NCI-H2227 treated with DMSO at 0.1 percent for 48 hours (cell line): ENCODE measurements around the gene DDX47.

Experiments used
- DNase-seq: peaks from one replicate; lab custom pipeline; 2025; lab: John Stamatoyannopoulos, UW

Gene DDX47

DNA sequence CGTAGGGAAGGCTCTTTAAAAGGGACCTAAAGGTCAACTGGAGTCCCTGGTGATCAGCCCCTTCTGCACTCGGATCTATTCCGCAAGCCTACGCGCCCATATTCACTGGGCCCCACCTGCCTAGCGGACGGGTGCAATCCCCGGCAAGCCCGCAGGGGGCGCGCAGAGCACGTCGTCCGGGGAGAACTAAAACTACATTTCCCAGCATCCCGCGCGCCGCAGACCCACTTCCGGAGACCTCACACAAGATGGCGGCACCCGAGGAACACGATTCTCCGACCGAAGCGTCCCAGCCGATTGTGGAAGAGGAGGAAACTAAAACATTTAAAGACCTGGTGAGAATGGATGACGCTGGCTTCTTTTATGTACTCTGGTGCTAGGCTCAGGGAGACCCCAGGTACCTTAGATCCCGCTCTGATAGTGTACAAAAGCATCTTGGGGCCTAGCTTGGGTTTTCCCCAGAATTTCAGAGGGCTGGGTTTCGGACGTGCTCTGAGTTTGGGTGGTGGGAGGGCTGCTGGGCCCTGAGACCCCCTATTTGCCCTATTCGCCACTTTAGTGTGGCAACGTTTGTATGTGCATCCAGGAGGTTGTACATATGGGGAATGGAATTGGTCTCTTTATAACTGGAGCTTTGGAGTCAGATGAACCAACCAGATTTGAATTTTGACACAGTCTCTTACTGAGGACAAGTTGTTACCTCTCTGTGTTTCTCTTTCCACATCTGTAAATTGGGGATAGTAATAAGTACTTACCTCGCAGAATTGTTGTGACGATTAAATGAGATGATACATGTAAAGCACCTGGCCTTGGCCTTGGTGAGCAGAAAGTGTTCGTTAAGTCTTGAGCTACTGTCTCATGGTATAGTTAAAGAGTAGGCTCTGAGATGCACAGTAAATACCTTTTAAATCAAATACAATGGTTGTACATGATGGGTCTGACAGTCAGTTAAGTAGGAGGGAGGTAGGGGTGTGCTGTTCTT is at the start of gene DDX47:
Gene DDX47 (plus strand): TSS at position 227 of the 982 bp plus-strand sequence. CDS start 22 bp downstream, at position 249.
- peak; percentile 82 for DNase-seq

- no peak for DNase-seq
Observed at GRCh38 chr12:12764824-12765223, 48.3 kb upstream of the DDX47 start.

DNA sequence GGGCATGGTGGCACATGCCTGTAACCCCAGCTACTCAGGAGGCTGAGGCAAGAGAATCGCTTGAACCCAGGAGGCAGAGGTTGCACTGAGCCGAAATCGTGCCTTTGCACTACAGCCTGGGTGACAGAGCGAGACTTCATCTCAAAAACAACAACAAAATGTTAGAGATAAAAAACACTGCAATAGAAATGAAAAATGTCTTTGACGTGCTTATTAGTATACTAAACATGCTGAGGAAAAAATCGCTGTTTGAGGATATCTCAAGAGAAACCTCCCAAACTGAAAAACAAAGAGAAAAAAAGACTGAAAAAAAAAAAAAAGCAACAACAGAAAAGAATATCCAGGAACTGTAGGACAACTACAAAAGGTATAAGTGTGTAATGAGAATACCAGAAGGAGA is 42.9 kb upstream of the DDX47 start:
- DNase-seq: no peak

- DNase-seq: no peak
Observed at GRCh38 chr12:12774791-12775190, 38.4 kb upstream of the DDX47 start.

DNA sequence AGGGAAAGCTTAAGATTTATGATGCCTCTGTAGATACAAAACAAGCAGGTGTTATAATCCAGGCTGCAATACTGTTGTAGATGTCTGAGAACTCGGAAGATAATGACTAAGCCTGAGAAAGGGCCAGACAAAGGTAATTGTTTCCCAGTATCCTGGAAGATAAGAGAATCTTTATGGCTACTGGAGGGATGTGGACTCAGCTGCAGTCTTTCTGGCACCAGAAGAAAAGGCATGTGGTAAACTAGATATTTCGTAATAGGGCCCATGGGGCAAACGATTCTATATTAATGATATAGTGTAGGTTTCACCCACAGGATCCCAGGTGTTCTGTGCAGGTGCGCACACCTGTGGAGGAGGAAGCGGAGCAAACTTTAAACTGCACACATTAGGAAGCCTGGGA is 36.9 kb upstream of the DDX47 start:
- DNase-seq: no peak

- no peak for DNase-seq
Observed at GRCh38 chr12:12777092-12777491, 36.1 kb upstream of the DDX47 start.

GRCh38 chr12:12779007-12779406 is 34.1 kb upstream of the DDX47 start:
- DNase-seq: no peak

DNA sequence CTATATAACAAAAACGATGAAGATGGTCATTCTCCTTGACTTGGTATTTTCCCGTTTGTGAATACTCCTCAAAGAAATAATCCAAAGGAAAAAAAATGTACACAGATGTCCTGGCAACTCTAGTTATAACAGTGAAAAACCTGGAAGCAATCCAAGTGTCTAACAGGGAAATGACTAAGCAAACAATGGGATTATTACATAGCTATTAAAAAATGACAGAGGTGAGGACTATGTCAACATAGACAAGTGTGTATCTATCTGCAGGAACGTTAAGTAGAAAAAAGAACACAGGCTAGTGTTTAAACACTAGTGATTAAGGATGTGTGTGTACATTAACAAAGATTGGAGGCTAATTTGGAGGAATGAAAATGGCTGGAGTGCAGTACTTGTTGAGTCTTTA is 33.6 kb upstream of the DDX47 start:
- DNase-seq: peak; percentile 84

DNA sequence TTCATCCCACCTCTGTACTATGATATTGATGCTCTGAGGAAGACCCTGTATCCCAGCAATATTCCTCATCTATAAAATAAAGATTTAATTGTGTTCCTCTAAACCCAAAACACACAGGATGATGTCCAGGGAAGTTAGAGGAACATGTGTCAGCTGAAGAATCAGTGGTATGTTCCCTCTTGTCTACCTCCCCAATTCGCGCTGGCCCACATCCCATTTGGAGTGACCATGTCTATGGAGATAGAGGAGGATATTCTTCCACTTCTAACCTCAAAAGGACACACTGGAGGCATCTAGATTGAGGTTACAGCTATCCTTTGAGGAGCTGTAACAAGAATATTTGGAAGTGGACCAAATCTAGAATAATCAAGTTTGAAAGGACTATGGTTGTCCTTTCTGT is 29.0 kb upstream of the DDX47 start:
- no peak for DNase-seq

DNA sequence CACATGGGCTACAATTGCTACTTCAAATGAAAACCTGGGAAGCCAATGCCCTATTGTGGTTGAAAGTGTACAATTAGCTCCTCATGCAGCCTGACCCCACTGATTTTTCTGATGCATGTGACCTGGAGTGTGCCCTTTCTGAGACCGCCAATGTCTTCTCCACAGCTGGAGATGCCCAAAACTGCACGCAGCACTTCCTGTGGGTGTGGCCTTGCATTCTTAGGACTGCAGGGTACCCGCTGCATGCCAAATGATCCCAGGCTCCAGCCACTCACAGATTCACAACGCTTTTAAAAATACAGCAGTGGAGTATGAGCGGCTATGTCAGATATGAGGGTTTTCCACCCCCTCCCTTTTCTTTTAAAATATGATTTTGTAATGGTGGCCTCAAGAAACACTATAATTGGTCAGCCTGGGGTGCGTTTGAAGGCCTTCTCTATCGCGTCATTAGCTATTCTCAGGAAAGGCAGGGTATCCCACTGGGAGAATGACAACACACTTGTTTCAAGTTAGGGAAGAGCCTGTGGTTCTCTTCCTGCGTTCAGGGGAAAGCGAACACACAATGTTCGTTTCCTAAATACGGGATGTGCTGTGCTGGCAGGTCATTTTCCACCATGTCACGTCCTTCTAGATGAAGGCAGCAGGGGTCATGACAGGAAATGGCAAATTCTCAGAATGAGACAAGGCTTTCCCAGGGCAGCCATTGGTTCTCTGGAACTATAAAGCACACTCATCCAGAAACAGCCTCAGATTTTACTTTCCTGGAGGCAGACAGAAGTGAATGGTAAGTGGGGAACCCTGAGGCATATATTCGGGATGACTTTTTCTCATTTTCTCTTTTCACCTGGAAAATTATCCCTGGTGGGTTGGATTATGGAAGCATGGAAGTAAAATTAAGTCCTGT is 28.0 kb upstream of the DDX47 start, which contains the start of gene APOLD1:
Gene APOLD1 (plus strand): TSS at position 749 of the 904 bp plus-strand sequence. CDS start 33 bp downstream, at position 782.
- peak; percentile 62 for DNase-seq

DNA sequence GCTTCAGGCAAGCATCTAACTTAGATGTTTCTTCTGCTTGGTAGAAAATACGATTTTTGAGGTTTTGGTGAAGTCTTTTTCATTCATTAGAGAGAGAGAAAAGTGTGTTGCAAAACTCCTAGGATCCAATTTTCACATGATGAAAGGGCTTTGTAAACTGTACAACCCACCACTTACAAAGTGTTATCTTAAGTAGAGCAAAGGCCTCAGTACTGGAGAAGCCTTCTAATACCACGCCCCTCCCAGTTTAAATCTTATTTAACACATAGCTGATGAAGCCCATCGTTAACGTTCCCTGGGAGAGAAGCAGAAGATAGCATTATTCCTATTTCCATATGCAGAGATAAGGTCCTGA is 26.8 kb upstream of the DDX47 start:
- no peak for DNase-seq

DNA sequence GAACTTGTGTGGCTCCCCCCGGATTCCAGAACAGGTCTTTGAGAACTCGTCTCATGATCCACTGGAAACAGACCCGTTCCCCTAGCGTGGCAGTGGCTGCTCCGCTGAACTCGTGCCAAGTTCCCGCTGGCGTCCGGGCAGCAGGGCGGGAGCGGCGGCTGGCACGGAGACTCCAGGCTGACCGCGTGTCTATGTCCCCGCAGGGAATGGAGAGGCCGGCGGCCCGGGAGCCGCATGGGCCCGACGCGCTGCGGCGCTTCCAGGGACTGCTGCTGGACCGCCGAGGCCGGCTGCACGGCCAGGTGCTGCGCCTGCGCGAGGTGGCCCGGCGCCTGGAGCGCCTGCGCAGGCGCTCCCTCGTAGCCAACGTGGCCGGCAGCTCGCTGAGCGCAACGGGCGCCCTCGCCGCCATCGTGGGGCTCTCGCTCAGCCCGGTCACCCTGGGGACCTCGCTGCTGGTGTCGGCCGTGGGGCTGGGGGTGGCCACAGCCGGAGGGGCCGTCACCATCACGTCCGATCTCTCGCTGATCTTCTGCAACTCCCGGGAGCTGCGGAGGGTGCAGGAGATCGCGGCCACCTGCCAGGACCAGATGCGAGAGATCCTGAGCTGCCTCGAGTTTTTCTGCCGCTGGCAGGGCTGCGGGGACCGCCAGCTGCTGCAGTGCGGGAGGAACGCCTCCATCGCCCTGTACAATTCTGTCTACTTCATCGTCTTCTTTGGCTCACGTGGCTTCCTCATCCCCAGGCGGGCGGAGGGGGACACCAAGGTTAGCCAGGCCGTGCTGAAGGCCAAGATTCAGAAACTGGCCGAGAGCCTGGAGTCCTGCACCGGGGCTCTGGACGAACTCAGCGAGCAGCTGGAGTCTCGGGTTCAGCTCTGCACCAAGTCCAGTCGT is 26.2 kb upstream of the DDX47 start:
- DNase-seq: peak; percentile 67

- no peak for DNase-seq
Observed at GRCh38 chr12:12788131-12788530, 25.0 kb upstream of the DDX47 start.

DNA sequence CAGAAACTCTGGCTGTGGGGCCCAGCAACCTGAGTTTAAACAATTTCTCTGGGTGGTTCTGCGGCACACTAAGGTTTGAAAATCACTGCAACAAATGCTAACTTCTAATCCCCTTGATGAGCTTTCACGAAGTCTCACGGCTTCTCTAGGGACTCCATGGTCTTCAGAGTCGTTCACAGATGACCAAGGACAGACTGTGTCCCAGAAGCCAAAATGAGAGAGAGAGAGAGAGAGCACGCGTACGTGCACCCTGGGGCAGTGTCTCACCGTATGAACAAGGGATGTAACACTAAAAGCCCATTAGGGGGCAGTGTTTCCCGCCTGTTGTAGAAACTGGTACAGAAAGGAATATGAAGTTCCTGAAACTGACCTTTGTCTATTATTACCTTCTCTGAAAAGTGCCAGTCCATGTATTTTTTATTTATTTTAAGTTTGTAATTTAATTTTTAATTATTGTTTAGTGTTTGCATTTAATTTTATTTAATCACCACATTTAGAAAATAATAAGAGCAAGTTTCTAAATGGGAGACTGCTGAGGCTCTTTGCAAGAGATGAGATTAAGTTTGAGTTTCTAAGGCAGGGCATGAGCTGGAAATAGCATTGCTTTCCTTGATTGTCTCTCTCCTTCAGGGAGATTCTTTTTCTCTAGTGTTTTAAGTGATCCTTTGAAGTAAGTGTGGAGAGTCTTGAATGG is 24.3 kb upstream of the DDX47 start:
- DNase-seq: peak; percentile 35

DNA sequence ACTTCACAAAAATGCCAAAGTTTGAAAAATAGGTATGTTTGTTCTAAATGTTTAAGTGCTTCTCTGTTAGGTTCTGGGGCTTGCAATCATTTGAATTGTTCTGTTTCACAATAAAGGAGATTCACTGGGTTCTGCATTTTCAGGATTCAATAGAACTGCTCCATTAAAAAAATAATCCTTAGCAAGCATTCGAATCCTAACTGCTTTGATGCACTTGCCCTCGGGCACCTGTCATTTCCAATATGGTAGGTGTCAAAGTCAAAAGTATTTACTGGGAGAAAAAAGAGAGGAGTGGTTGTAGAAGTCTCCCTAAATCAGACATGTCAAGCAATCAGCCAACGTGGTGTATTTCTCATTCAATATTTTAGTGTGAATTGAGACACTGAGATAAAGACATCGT is 22.2 kb upstream of the DDX47 start:
- DNase-seq: no peak

- peak; percentile 24 for DNase-seq
Observed at GRCh38 chr12:12791756-12792369, 21.3 kb upstream of the DDX47 start.

DNA sequence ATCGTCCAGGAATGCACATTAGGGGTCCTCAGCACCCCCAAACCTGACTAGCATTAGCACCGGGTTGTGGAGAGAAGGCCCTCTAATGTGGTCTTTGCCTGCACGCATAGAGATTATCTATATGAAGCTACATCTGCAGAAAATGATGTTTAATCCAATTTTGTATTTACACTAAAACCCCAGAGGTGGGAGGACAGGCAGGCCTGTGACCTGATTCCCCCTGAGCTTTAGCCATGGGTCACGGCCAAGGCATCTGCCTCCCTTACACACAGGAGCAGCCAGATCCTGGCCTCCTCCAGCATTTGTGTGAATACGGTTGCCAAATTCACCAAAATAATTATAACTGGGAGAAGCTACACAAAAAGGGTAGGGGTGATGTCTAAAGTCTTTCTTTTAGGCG is 20.7 kb upstream of the DDX47 start:
- DNase-seq: no peak

DNA sequence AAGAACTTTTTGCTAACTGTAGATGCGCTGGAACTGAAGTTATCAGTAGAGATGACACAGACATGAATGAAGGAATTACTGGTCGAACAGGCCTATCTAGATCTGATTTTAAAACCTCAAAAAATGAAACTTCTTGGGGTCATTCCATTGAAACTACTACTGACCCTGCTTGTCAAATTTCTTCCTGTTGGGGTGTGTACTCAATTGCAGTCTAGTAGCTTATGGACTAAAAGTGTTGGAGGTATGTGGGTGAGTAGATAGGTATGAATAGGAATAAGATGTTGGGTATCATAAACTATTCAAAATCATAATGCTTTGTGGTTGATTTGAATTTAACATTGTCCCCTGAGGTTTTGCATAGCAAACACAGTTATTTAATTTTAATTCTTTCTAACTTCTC is 18.5 kb upstream of the DDX47 start:
- no peak for DNase-seq

DNA sequence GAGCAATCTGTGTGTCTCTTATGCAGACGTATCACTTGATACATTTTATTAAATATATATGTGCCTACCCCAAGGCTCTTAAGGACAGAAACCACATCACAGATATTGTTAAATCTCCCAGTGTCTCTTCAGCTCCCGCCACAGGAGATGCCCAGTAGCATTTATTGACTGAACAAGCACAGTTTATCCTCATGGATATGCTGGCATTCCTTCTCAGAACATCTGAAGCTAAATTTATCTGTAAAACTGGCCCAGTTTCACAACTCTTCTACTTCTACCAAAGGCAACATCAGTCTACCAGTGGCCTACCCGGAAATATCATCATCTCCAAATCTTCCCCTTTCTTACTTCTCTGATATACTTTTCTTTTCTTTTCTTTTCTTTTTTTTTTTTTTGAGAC is 17.0 kb upstream of the DDX47 start:
- DNase-seq: no peak

DNA sequence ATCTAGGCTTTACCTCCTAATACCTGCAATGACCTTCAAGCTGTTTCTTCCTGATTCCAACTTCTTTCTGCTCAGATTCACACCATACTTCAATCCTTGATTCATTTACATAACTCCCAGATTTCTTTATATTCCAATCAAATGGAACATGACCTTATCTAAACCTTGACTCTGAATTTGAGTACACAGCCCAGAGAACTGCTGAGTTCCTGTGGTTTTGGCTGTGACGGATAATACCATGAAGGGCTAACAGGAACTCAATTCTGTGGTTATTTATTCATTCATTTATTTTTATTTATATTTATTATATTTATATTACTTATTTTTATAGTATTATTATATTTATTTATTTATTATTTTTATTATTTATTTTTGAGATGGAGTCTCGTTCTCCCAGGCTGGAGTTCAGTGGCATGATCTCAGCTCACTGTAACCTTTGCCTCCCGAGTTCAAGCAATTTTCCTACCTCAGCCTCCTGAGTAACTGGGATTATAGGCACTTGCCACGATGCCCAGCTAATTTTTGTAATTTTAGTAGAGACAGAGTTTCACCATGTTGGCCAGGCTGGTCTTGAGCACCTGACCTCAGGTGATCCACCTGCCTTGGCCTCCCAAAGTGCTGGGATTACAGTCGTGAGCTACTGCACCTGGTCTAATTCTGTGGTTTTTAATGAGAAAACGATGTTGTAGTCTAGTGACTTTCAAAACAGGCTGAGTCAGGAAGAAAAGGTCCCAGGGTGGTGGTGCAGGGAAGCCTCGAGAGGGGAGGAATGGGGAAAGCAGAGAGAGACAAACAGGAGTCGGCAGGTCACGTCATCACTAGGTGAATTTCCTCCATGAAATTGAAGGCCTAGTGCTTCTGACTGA is 16.0 kb upstream of the DDX47 start:
- DNase-seq: no peak
